Activated T-cell treated with anti-CD3 and anti-CD28 coated beads, Interleukin-2, amount 50 U/mL, for 1 hour (primary cell): ENCODE results near the gene NPR3.

Experiments
- DNase-seq: peaks from one replicate; pipeline ENCODE4 v3.0.0-alpha.2; 2020

Gene NPR3

DNA sequence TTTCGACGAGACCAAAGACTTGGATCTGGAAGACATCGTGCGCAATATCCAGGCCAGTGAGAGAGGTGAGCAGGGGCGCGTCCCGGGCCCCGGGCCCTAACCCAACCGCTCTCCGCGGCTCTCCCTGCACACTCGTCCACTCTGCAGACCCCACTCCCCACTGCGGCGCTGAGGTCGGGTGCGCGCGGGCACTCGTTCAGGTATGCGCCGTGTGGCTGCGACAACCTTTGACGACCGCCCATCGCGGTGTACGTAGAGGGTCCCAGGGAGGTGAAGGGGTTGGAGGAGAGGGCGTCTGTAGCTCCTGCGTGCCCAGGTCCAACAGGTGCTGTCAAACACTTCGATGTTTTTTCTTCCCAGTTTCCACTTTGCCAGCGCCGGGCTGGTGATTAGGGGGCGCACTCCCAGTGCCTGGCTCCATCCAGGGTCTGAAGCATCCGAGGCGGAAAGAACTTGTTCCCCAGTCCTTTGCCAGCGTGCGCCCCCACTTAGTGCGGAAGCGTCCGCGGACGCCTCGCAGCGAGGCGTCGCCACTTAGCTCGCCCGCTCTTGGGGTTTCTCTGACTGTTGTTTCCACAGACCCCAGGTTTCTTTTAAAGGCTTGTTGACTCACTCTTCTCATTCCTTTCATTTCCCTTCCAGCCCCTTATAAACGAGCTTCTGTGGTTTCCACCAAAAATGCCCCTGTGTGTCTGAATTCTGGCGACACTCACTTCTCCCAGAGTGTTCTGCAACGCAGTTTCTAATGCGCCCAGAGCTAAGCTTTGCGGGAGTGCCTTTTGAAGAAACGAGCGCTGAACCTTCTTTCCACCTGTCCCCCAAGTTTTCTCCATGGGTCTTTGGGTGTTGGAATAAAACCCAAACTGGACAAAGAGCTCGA, 1.6 kb downstream of the NPR3 start:
- no peak for DNase-seq

DNA sequence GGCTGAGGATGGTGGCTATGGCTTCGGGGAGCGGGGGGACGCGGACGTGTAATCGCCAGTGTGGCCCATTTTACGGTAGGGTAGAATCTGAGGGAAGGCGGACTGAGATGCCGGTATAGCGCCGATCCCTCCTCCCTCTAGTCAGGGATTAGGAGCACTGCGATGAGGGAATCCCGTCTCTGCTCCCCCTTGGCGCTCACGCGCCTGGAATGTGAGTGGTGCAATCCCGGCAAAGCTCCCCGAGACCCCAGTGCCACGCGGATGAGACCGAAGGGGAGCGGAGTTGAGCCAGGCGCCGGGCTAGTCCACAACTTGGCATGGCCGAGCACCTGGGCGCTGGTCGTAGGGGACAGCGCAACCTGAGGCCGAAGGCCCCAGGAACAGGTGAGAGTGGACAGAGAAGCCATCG, 2.2 kb downstream of the NPR3 start:
- no peak for DNase-seq

DNA sequence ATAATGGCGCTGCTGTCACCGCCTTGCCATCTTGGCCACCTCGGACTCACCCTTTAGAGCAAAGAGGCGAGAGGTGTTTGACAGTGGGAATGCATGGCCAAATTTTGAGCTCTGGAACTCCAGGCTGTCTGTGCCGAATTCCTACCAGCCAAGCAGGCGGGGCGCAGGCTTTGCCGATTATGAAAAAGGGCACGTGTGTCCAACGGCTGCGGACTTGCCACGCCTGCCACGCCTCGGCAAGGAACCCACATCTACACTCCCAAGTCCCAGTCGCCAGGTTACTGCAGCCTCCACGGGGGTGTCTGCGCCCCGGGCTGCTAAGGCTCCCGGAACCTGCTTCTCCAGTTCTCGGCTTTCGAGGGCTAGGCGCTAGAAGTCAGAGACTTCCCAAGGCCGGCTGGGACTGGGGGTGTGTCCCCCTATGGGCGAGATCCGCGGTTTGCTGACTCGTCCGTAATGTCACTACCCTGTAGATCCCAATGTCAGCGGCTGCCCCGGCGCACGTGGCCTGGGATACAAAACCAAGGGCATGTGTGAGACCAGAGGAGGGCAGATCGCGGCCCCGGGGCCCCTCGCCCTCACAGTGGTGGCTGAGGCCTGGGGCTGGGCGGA, 2.8 kb downstream of the NPR3 start:
- DNase-seq: no peak

DNA sequence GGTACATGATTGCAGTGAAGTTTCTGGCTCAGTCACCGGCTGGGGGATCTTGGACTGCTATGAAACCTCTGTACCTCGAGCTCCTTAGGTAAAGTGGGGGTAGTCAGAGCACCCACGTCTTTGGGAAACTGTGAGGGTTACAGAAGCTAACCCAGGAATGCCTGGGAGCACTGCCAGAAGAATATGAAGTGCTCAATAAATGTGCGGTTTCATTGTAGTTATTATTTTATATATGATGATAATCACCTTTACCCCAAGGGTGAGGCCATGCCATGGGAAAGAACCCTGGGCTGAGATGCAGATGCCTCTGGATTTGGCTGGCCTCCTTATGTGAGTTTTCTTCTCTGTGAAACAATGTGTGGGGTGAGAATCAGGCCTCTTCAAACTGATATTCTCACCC, 3.7 kb downstream of the NPR3 start:
- no peak for DNase-seq

DNA sequence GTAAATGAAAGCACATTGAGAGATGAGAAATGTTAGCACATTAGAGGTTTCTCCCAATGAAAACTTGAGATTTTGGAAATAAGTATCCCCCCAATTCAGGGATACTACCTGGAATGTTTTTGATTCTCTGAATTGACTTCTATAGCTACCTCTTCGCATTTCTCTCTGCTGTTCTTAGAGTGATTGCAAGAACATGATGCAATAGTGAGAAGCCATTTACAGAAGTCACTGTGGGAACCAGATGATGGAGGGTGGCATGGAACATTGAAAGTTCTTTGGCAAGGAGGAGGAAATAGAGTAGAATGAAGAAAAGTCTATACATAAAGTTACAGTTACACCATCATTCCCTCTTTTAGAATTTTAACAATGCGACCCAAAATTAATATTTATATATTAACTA, 9.2 kb downstream of the NPR3 start:
- DNase-seq: no peak

DNA sequence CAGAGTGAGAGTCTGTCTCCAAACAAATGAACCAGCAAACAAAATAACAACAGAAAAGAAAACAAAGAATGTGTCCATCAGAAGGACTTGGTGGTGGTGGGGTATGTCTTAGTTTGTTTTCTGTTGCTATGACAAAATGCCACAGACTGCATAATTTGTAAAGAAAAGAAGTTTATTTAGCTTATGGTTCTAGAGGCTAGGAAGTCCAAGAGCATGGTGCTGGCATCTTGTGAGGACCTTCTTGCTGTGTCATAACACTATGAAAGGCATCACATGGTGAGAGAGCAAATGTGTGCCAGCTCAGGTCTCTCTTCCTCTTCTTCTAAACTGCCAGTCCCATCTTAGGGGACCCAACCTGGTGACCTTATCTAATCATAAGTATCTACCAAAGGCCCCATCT, 10.5 kb downstream of the NPR3 start:
- DNase-seq: no peak

DNA sequence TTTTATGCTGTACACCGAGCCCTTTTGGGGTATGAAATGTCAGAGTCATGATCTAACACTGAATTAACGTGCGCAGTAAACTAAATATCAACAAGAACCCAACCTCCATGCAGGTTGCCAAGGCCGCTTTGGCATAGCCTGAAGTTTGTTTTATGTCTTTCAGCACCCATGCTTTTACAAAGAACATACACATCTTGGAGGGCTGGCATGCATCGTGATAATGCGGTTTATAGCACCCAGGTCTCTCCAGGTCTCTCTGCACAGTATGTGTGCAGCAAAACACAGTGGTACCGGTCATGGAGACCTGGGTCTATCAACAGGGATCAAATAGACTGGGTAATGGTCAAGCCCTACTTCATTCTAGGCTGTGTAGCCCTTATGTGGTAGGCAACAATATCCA, 11.8 kb downstream of the NPR3 start:
- DNase-seq: no peak

DNA sequence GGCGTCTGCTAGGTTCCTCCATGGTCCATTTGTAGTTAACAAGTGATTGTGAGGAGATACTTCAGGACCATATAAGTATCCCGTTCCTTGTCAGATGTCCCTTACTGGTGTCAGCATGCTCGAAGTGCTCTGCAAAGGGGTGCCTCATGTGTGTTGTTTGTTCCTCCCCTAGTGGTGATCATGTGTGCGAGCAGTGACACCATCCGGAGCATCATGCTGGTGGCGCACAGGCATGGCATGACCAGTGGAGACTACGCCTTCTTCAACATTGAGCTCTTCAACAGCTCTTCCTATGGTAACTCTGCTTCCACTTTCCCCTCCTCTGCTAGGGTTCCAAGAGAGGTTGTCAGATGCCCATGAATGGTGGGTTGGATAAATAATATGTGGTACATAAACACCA, 13.4 kb downstream of the NPR3 start:
- DNase-seq: no peak

DNA sequence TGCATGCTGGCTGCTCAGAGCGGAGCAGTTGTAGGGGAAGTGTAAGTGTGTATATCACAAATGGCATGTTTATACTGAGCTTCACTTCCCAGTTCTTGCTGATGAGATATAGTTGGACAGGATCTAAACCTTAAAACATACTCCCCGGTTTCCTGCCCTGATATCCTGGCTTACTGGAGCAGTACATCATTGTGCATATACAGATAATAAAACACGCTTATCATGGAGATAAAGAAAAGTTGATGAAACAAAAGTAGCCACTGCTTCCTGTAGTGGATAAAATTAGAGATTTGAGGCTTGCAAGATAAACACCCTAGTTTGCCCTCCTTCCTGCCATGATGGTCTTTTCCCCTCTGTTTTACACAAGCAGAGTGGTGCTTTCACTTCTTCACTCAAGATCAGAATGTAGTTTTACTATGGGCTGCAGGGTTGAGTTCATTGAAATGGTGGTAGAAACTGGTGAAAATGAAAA, 15.0 kb downstream of the NPR3 start:
- no peak for DNase-seq

DNA sequence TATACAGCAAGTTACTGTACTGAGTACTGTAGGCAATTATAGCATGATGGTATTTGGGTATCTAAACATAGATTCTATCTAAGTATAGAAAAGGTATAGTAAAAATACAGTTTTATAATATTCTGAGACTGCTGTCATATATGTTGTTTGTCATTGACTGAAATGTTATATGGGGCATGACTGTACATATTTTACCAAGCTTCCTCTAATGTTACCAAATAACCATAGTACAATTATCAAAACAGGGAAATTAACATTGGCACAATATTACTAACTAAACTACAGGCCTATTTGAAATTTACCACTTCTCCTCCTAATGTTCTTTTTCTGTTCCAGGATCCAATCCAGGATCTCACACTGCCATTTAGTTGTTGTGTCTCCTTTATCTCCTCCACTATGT, 18.5 kb downstream of the NPR3 start:
- DNase-seq: no peak

DNA sequence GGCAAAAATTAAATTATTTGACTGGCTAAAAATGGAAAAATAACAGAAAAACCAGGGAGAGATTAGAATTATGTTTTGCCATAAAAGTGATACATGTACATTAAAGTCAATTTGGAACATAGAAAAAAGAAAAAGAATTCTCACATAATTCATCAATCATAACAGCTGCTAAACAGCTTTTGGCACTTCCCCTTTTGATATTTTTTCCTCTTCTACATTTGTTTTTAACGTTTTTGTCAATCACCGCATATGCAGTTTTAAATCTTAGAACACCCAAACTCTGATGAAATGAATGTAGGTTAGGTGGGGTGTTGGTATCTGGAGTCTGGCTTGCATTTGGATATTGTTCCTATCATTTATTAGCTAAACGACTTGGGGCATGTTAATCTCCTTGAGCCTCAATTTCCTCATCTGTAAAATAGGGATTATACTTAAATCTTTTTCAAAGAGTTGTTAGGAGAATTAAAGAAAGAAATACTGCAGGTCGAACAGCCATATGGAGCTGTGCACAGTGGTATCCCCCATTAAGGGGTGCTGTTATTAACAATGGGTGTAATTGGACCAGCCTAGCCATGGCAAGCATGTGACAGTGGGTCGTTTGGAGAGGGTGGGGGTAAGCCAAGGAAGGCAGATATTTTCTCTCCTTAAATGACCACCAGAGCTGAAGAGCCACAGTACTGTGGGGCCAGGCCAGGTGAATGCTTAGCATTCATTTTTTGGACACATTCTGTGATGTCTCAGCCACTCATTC, 22.6 kb downstream of the NPR3 start:
- no peak for DNase-seq

DNA sequence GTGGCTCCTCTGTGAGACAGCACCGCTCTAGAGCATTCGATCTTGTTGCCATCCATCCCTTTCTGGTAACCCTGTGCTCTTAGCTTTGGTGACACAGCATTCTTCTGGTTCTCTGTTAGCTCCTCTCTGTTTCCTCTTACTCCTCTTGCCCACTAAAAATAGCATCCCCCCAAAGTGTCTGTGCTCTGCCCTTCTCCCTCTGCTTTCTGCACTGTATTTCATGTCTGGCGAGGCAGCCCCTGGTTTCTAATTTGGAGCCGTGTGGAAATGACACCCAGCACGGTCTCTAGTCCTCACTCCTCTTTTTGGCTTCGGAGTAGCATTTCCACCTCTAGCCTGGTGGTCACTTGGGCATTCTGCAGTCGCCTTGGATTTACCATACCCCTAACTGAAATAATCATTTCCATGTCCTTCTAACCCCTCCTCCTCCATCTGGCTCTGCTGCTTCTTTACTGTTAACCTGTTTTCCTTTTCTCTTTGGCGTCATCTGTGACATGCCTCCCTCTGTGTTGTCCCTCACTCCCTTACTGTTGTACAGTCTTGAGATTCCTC, 23.8 kb downstream of the NPR3 start:
- DNase-seq: no peak

DNA sequence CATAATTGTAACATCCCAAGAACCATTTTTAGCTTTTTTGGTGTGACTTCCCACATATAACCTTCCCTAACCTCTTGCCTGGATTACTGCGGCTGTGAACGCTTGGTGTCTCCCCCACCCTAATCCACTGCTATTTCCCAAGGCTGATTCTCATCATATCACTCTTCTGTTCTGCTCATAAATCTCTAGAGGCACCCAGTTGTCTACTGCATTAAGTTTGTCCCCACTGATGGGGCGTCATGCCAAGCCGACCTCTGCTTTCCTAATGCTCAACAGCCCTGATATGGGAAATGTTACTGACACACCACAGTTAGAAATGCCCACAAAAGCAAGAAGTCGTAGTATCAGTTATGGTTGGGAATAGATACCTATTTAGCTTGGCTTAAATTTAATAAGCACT, 24.4 kb downstream of the NPR3 start:
- DNase-seq: no peak

DNA sequence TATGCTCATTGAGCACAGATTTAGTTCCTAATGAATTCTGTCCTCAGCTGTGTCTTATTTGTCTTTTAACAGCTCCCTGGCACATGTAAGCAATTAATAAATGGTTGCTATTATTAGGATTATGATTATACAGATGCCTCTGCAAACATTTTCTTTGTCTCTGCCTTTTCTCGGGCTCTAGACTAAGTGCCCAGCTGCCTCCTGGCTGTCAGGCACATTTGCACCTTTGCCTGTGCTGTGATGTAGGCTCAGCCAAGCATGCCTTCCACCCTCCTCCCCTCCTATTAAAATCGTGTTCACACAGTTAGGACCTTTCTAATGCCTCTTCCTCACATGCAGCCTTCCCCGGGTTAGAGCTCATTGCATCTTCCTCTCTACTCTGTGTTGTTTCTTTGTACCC, 25.7 kb downstream of the NPR3 start:
- no peak for DNase-seq

DNA sequence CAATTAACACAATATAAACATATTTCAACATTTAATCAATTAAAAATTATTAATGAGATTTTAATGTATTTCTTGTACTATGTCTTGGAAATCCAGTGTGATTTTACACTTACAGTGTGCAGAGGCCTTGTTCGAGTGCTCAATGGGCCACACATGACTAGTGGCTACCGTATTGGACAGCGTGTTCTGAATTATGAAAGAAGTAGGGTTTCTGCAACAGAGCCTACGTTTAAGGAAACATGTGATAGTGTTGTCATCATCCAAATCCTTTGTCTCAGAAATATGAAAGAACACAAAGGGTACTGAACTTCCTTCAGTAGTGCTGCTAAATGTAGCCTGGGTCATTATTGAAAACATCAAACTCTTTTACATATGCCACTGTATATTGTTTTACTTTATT, 29.5 kb downstream of the NPR3 start:
- no peak for DNase-seq

DNA sequence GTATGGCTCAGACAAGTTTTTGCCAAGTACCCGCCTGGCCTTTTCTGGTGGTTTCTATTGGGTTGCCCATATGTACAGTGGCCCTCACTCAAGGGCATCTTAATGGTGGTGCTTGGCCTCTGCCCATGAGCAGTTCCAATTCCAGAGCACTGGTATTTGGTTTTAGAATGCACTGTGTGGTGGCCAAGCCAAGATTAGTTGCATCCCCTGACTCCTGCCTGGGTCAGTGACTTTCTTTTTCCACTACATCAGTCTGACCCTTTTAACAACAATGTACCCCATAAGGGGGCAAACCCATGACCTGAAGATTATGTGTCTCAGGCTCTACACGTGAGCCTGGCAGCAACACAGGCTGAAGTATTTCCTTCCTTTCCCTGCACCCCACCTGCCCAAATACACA, 34.2 kb downstream of the NPR3 start:
- no peak for DNase-seq

DNA sequence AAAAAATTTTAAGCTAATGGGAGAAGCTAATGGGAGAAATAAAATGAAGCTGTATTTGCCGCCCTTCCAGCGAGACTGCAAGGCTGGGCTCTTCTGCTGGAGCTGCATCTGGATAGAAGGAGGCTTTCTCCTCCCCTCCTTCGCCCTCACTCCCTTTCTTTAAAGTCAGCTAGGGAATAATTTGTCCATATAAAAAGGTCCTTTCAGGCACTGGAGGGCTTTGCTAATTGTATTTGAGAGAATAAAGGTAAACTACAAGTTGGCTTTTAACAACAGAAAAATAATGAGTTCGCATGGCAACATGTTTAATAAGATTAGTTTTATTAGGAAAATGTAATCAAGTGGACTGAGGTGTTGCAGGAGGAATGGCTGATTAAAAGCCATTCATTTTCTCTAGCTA, 41.3 kb downstream of the NPR3 start:
- no peak for DNase-seq

DNA sequence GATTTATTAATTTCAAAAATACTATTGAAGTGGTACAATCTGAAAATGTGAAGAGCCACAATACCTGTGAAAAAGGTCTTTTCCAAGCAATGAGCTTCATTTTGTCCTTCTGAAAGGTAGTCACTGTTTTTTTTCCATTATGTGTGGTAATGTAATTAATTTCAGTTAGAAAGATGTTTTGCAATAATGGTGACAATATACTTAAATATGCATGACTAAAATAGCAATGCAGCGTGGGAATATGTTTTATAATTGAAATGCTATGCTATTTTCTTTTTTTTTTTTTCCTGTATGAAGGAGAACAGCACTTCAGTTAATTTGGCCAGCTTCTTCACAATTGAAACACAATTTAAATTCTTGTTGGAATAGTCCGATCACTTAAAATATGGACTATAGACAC, 41.9 kb downstream of the NPR3 start:
- no peak for DNase-seq

DNA sequence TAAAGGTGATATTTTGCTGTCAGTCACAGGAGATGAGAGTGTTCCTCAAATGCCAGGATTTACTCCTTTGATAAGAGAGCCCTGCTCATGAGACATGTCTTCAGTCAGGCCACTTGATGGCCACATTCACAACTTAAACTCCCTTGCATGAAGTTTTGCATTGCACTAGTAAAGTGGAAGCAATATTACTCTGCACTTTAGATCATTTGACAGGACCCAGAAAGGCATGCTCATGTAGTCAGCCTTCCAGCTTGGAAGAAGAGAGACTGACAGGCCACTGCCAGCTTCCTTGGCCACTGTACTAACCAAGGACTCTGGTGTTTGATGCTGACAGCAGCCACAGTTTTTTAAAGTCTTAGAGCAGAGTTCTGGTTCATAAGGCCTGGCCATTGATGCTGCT, 42.6 kb downstream of the NPR3 start:
- DNase-seq: no peak

DNA sequence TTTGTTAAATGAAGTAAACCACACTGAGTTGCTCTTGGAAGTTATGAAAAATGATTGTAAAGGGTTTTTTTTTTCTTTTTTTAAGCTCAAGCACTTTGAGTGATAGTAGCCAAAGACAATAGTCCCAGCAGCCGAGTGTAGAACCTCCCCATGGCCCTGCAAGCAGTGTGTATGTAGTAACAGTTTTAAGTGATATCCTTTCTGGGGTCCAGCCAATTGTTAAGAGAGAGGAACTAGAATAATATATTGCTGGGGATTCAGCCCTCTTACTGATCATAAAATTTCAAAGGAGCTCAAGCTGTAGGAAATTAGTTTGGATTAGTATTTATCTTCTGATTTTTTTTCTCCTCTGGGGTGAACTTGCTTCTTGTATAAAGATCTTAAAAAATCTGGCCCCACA, 43.2 kb downstream of the NPR3 start:
- DNase-seq: no peak

DNA sequence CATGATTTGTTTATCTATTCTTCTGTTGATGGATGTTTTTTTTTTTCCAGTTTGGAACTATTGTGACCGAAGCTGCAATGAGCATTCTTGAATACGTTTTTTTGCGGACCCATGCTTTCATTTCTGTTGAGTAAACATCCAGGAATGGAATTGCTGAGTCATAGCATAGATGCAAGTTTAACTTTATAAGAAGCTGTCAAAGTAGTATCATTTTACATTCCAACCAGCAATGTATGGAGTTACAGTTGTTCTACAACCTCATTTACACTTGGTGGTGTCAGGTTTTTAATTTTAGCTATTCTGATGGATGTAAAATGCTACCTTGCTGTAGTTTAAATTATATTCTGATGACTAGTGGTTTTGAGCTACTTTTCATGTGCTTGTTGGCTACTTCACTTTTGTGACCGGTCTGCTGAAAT, 49.0 kb downstream of the NPR3 start:
- DNase-seq: no peak

DNA sequence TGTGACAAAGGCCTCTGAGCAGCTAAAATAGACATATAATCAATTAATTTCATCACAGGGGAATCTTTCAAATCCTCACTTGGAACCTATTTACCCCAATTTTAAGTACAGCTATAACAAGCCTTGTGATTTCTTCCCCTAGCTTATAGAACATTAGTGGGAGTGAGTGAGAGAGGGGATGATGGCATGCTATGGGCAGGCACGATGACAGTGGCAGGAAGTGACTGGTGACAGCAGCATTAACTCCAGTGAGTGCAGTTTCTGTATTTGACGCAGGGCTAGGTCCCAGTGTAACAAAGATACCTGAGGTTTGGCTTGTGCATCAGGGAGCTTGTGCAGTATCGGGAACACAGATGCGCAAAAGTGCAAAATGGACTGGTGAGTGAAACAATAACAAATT, 54.1 kb downstream of the NPR3 start:
- no peak for DNase-seq

DNA sequence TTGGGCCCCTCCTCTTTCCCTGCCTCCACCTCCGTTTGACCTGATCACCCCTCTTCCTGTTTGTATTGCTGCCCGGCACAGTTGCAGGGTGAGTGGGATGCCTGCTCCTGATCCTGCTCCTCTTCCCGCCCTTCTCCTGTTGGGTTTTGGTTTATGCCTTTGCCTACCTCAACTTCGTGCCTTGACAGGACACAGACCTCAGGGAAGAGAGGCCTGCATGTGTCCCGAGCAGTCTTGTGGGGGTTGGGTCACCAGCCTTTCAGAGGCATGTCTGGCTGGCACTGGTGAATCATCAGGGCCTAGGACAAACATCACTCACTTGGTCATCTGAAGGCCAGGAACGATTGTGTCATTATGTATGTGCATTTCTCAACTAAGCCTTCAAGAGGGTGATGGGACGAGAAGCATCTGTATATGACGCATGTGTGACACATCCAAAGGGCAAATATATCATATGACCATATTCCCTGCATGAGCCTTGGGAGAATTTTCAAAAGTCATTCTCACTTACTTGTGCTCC, 56.9 kb downstream of the NPR3 start:
- DNase-seq: no peak
